Upper lobe of right lung (tissue), 1 donor: ENCODE measurements around the gene ADAMTS16. TPM values are rescaled to one million over a fixed set of nuclear protein-coding genes. Genes with fewer than 3 reads are reported as not detected.

Experiments
- ATAC-seq: fragments of 200-7000 bp; cut with Tn5 transposase; one replicate; pipeline ENCODE4 v1.9.1; 2020; ENCODE audit warnings: mild to moderate bottlenecking, moderate library complexity
- DNase-seq: peaks from one replicate; pipeline ENCODE4 v3.0.0-alpha.2; 2020
- H3K27ac ChIP-seq: fragments of 200-600 bp; one replicate; pipeline ENCODE4 v1.8.0; 2022
- H3K27me3 ChIP-seq: fragments of 200-600 bp; one replicate; pipeline ENCODE4 v1.8.0; 2022; ENCODE audit warnings: mild to moderate bottlenecking
- H3K36me3 ChIP-seq: fragments of 200-600 bp; one replicate; pipeline ENCODE4 v1.8.0; 2022
- H3K4me1 ChIP-seq: fragments of 200-600 bp; one replicate; pipeline ENCODE4 v1.8.0; 2022
- H3K4me3 ChIP-seq: fragments of 200-600 bp; one replicate; pipeline ENCODE4 v1.8.0; 2022; ENCODE audit warnings: mild to moderate bottlenecking
- H3K9me3 ChIP-seq: fragments of 200-600 bp; one replicate; pipeline ENCODE4 v1.8.0; 2022
- intact Hi-C: fragments of 100-400 bp; cut with DNase I; formaldehyde crosslinking; loops from one replicate; pipeline ENCODE4 v1.11.0; 2022
- total RNA-seq: library from RNA; stranded (reverse); fragmentation: NEBNext Ultra II Directional; extraction: Animal tissue kit (Norgen Biotek cat#: 25700); gene quantifications from one replicate; pipeline ENCODE4 v1.2.1, GENCODE V29; 2021
- TF ChIP-seq, protein P1 (sequence below): fragments of 200-600 bp; IDR thresholded peaks from one replicate; pipeline ENCODE4 v1.8.0; 2022; ENCODE audit warnings: antibody characterized with exemption
- donor health status: DM: no; HTN: yes; CAD: no; lungs with severe emphysema.

ADAMTS16 gene
- total RNA-seq, 1 donor from 2014 or later, result 0.26 TPM

DNA sequence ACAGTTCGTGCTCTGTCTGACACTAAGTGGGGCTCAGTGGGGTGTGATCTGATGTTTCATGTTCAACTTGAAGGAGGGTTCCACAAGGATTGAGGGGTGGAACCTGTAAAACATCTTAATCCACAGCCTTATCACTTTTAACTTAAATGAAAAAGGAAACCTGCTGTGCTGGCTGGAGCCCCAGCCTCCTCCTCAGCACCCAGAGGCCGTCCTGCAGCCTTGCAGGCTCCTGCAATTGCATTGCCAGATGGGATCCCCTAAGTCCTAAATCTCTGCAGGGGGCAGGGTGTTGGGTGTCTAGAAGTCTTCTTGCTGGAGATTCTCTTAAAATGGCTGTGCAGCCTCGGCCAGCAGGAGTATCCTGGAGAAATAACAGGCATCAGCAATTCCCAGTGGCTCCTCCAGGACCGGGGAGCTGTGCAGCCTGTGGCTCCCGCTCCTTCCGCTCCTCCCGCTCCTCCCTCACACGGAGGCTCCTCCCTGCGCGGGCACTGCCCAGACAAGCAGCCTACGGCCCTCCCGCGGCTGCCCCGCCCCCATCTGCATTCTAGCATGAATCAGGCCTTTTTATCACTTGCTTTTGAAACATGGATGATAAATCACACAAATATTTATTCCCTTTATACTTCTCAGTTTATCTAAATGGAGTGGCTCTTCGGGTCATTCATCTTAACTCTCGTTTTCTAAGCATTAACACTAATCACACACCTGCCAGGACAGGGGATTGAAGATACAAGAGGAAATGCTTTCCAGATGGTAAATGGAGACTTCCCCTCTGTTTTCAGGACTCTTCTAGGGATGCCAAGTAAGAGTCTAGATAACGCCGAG is 131.0 kb downstream of the ADAMTS16 start:
- no peaks in the 10 kb centered on the region for H3K27me3 ChIP-seq
- intact Hi-C loops, result no loop called here
- peak overlapping the region; percentile 6 for H3K4me3 ChIP-seq

DNA sequence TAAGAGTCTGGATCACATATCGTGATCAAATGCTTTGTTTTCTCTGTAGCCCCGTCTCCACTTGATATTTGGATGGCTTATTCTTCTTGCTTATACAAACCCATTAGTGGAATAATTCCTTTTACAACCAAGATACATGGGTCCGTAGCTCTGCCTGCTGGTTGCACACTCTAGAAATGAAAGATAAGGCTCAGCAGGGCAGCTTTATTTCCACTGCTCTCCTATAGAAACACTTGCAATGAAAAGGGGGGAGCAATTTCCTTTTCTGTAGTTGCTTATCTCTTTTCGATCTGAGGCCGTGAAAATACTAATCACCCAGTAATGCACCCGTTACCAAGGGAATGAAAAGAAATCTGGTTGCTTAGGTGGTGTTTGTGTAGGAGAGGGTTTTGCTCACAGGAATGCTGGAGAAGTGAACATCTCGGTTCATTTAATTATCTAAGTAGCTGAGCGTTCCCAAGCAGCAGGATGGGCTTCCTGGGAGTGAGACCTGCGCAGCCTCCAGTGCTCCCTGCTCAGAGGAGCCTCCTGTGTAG is 131.7 kb downstream of the ADAMTS16 start:
- DNase-seq (no peak), ATAC-seq (no peak)
- intact Hi-C loops, result no loop called here
- TF ChIP-seq, protein P1, sequence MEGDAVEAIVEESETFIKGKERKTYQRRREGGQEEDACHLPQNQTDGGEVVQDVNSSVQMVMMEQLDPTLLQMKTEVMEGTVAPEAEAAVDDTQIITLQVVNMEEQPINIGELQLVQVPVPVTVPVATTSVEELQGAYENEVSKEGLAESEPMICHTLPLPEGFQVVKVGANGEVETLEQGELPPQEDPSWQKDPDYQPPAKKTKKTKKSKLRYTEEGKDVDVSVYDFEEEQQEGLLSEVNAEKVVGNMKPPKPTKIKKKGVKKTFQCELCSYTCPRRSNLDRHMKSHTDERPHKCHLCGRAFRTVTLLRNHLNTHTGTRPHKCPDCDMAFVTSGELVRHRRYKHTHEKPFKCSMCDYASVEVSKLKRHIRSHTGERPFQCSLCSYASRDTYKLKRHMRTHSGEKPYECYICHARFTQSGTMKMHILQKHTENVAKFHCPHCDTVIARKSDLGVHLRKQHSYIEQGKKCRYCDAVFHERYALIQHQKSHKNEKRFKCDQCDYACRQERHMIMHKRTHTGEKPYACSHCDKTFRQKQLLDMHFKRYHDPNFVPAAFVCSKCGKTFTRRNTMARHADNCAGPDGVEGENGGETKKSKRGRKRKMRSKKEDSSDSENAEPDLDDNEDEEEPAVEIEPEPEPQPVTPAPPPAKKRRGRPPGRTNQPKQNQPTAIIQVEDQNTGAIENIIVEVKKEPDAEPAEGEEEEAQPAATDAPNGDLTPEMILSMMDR, result no peak
- no peaks in the 10 kb centered on the region for H3K36me3 ChIP-seq
- H3K27me3 ChIP-seq, result no peaks in the 10 kb centered on the region
- no peaks in the 10 kb centered on the region for H3K9me3 ChIP-seq
- peaks cover 4% of the 10 kb centered on the region for H3K4me1 ChIP-seq
- H3K4me3 ChIP-seq, result peak overlapping the region; percentile 6
- H3K27ac ChIP-seq, result no peak overlapping the region

More for the DNA sequence above, 131.0 kb downstream of the ADAMTS16 start:
- H3K4me1 ChIP-seq, result peaks cover 4% of the 10 kb centered on the region
- no peaks in the 10 kb centered on the region for H3K36me3 ChIP-seq
- DNase-seq (peak; percentile 84), ATAC-seq (peak; percentile 92)
- H3K27ac ChIP-seq, result no peak overlapping the region
- no peaks in the 10 kb centered on the region for H3K9me3 ChIP-seq
- TF ChIP-seq, protein P1, result no peak

DNA sequence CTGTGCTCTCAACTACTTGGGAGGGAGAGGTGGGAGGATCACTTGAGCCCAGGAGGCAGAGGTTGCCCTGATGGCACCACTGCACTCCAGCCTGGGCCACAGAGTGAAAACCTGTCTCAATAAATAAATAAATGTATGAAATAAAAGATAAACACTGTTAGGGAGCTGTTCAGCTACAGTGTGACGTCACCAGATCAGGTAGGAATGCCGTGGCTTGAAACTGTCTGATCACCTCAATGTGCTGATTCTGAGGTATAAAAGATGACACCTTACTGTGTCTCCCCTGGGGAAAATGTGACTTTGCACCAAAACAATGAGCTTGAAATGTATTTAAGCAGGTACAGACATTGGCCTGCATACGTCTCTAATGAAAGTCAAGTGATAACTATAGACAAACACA is 133.3 kb downstream of the ADAMTS16 start:
- DNase-seq, result no peak
- Histone ChIP-seq H3K36me3 (no peaks in the 10 kb centered on the region), H3K27ac (no peak overlapping the region), H3K27me3 (no peaks in the 10 kb centered on the region), H3K9me3 (no peaks in the 10 kb centered on the region), H3K4me1 (peaks cover 4% of the 10 kb centered on the region), H3K4me3 (no peak overlapping the region)
- ATAC-seq, result no peak
- intact Hi-C loops, result no loop called here
- TF ChIP-seq, protein P1, result no peak

DNA sequence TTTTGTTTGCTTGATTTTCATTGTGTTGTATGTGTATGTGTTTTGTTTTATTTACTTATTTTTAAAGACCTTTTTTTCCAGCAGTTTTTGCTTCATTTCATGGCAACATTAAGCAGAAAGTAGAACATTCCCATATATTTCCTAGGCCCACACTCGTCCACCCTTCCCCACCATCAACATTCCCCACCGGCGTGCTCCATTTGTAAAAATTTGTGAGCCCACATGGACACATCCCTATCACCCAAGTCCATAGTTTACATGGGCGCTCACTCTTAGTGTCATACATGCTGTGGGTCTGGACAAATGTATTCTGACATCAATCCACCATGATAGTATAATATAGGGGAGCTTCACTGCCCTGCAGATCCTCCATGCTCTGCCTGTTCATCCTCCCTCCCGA is 133.8 kb downstream of the ADAMTS16 start:
- DNase-seq, result no peak
- no peaks in the 10 kb centered on the region for H3K9me3 ChIP-seq
- TF ChIP-seq, protein P1, result no peak
- H3K4me3 ChIP-seq, result no peak overlapping the region
- H3K4me1 ChIP-seq, result peaks cover 4% of the 10 kb centered on the region
- no peak overlapping the region for H3K27ac ChIP-seq
- no peaks in the 10 kb centered on the region for H3K36me3 ChIP-seq
- H3K27me3 ChIP-seq, result no peaks in the 10 kb centered on the region
- intact Hi-C loops, result no loop called here
- no peak for ATAC-seq

DNA sequence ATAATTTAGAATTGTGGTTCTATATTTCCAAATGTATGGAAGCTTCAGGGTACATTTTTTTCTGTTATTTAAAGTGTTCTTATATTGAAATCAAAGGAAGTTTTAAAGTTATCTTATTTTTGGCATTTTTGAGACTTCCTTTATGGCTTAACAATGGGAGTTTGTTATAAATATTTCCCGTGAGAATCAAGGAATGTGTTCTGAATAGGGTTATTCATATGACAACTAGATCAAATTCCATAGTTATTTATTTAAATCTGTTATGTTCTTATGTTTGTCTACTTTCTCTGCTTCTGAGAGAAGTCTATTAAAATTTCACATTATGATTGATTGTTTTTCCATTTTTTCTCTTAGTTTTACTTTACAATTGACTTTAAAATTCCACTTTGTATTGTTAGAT is 135.1 kb downstream of the ADAMTS16 start:
- DNase-seq (no peak), ATAC-seq (no peak)
- H3K27me3 ChIP-seq, result no peaks in the 10 kb centered on the region
- no peaks in the 10 kb centered on the region for H3K9me3 ChIP-seq
- TF ChIP-seq, protein P1, result no peak
- peaks cover 4% of the 10 kb centered on the region for H3K4me1 ChIP-seq
- H3K27ac ChIP-seq, result no peak overlapping the region
- H3K36me3 ChIP-seq, result no peaks in the 10 kb centered on the region
- intact Hi-C loops, result no loop called here
- no peak overlapping the region for H3K4me3 ChIP-seq
